Keratinocyte (primary cell): ENCODE results near the gene SLC36A2. TPM values are rescaled to one million over a fixed set of nuclear protein-coding genes. Genes with fewer than 3 reads are reported as not detected.

Source experiments
- DNase-seq: peaks from one replicate; pipeline ENCODE4 v3.0.0-alpha.2; 2011; ENCODE audit warnings: low read depth, missing footprints, low spot score
- FAIRE-seq: peaks from 2 replicates; lab custom pipeline; 2011; peaks lifted over from hg19 to GRCh38; lab: Jason Lieb, UNC
- H2AFZ ChIP-seq: 2 replicates; pipeline ENCODE4 v1.6.0; 2012; ENCODE audit warnings: low read length, control low read depth, inconsistent platforms; ENCODE audit not compliant: control insufficient read depth
- H3K27ac ChIP-seq: 2 replicates; pipeline ENCODE4 v1.5.1; 2011; ENCODE audit warnings: low read length; ENCODE audit not compliant: control insufficient read depth, insufficient read depth
- H3K27me3 ChIP-seq: 3 replicates; pipeline ENCODE4 v1.6.0; 2011; ENCODE audit warnings: low read length; ENCODE audit not compliant: control insufficient read depth, insufficient read depth; ENCODE audit errors: extremely low read depth
- H3K36me3 ChIP-seq, 2 experiments: 2 replicates in 1 of 2; 3 replicates in 1 of 2; pipeline ENCODE4 v1.5.1; 2011; ENCODE audit warnings: low read length in 2 of 2, mild to moderate bottlenecking in 1 of 2; ENCODE audit not compliant: control insufficient read depth in 2 of 2, insufficient read depth in 2 of 2; ENCODE audit errors: extremely low read depth in 1 of 2
- H3K4me1 ChIP-seq: 3 replicates; pipeline ENCODE4 v1.5.1; 2011; ENCODE audit warnings: low read length; ENCODE audit not compliant: control insufficient read depth, insufficient read depth; ENCODE audit errors: extremely low read depth
- H3K4me2 ChIP-seq: 3 replicates; pipeline ENCODE4 v1.6.0; 2011; ENCODE audit warnings: low read depth, low read length; ENCODE audit not compliant: control insufficient read depth, insufficient read depth; ENCODE audit errors: extremely low read depth
- H3K4me3 ChIP-seq, 3 experiments: fragments of 200-600 bp in 1 of 3; sonication (generic) in 1 of 3; 2 replicates in 2 of 3; 3 replicates in 1 of 3; pipeline ENCODE4 v1.5.1; 2011 to 2016; ENCODE audit warnings: low read length in 3 of 3, mild to moderate bottlenecking in 3 of 3, control low read depth in 2 of 3, inconsistent platforms in 1 of 3, low read depth in 1 of 3, mixed read lengths in 1 of 3, mixed run types in 1 of 3, moderate library complexity in 1 of 3; ENCODE audit not compliant: control insufficient read depth in 2 of 3, insufficient read depth in 2 of 3; ENCODE audit errors: extremely low read depth in 1 of 3
- H3K79me2 ChIP-seq: 2 replicates; pipeline ENCODE4 v1.6.0; 2012; ENCODE audit warnings: low read length; ENCODE audit not compliant: control insufficient read depth, insufficient read depth
- H3K9ac ChIP-seq: 3 replicates; pipeline ENCODE4 v1.6.0; 2011; ENCODE audit warnings: low read length; ENCODE audit not compliant: control insufficient read depth, insufficient read depth; ENCODE audit errors: extremely low read depth
- H3K9me1 ChIP-seq: 3 replicates; pipeline ENCODE4 v1.6.0; 2011; ENCODE audit warnings: low read length; ENCODE audit not compliant: control insufficient read depth, insufficient read depth; ENCODE audit errors: extremely low read depth
- H3K9me3 ChIP-seq: 2 replicates; pipeline ENCODE4 v1.5.1; 2012; ENCODE audit warnings: low read depth, low read length; ENCODE audit not compliant: control insufficient read depth
- H4K20me1 ChIP-seq: 3 replicates; pipeline ENCODE4 v1.6.0; 2011; ENCODE audit warnings: low read length; ENCODE audit not compliant: control insufficient read depth, insufficient read depth; ENCODE audit errors: extremely low read depth
- EZH2 ChIP-seq: IDR thresholded peaks from one replicate; pipeline ENCODE4 v1.6.1; 2012; ENCODE audit warnings: inconsistent platforms, mild to moderate bottlenecking, low read length, moderate library complexity
- dilution Hi-C: fragments of 300-500 bp; cut with MboI; formaldehyde crosslinking; loops from one replicate; pipeline ENCODE4 v1.7.0; 2020; ENCODE audit warnings: low sequenced_read_pairs; ENCODE audit not compliant: extremely low pct_ligation_motif_present
- polyA plus RNA-seq, 5 experiments: library from polyadenylated mRNA; depleted of rRNA in 3 of 5; stranded (reverse) in 3 of 5; stranded (forward) in 1 of 5; unstranded in 1 of 5; fragments of >200 nt; gene quantifications; 1 replicate in 1 of 5; 2 replicates in 3 of 5; 3 replicates in 1 of 5; pipeline versions ENCODE4 v1.2.1 to v1.2.3, GENCODE V29; 2011 to 2012; ENCODE audit warnings: missing spikeins in 2 of 5, low read depth in 1 of 5, low replicate concordance in 1 of 5
- TF ChIP-seq, protein P1 (sequence below), 3 experiments: IDR thresholded peaks in 1 of 3; conservative IDR thresholded peaks in 1 of 3; optimal IDR thresholded peaks in 1 of 3; 2 replicates in 2 of 3; 3 replicates in 1 of 3; pipeline versions ENCODE3 to v1.5.1; 2011; ENCODE audit warnings: low read length in 3 of 3, mild to moderate bottlenecking in 3 of 3, moderate library complexity in 2 of 3, control low read depth in 1 of 3, inconsistent platforms in 1 of 3; ENCODE audit not compliant: insufficient read depth in 2 of 3; ENCODE audit errors: extremely low read depth in 1 of 3

Gene SLC36A2
- polyA plus RNA-seq, 1 donor (not counting 4 experiments of a cell fraction or from before 2014, with no cell fraction given): not detected

GRCh38 chr5:151384106-151384505 is 36.7 kb upstream of the SLC36A2 start:
- no peaks in the 10 kb centered on the region for H3K27me3 ChIP-seq
- no peak overlapping the region for H3K9ac ChIP-seq
- no peaks in the 10 kb centered on the region for H4K20me1 ChIP-seq
- dilution Hi-C loops: no loop called here
- H3K9me3 ChIP-seq: no peaks in the 10 kb centered on the region
- H3K27ac ChIP-seq: no peak overlapping the region
- peak overlapping the region; percentile 11 for H3K4me2 ChIP-seq
- H3K36me3 ChIP-seq: no peaks in the 10 kb centered on the region
- no peaks in the 10 kb centered on the region for H3K9me1 ChIP-seq
- FAIRE-seq (peak; percentile 90), DNase-seq (no peak)
- TF ChIP-seq, protein P1, sequence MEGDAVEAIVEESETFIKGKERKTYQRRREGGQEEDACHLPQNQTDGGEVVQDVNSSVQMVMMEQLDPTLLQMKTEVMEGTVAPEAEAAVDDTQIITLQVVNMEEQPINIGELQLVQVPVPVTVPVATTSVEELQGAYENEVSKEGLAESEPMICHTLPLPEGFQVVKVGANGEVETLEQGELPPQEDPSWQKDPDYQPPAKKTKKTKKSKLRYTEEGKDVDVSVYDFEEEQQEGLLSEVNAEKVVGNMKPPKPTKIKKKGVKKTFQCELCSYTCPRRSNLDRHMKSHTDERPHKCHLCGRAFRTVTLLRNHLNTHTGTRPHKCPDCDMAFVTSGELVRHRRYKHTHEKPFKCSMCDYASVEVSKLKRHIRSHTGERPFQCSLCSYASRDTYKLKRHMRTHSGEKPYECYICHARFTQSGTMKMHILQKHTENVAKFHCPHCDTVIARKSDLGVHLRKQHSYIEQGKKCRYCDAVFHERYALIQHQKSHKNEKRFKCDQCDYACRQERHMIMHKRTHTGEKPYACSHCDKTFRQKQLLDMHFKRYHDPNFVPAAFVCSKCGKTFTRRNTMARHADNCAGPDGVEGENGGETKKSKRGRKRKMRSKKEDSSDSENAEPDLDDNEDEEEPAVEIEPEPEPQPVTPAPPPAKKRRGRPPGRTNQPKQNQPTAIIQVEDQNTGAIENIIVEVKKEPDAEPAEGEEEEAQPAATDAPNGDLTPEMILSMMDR (optimal IDR thresholded peaks at IDR 0.05 in 1 of 3, IDR thresholded peaks at IDR 0.05 in 1 of 3, conservative IDR thresholded peaks at IDR 0.05 in 1 of 3; ENCODE audit: extremely low read depth in 1 of 3, insufficient read depth in 2 of 3, low read length in 3 of 3): no peak
- no peak for TF ChIP-seq EZH2
- H3K4me1 ChIP-seq: peaks cover 7% of the 10 kb centered on the region
- no peak overlapping the region for H3K4me3 ChIP-seq
- H2AFZ ChIP-seq: peak overlapping the region; percentile 12
- H3K79me2 ChIP-seq: no peaks in the 10 kb centered on the region

- Histone ChIP-seq H3K4me2 (no peak overlapping the region), H3K9ac (no peak overlapping the region), H3K79me2 (no peaks in the 10 kb centered on the region), H3K36me3 (no peaks in the 10 kb centered on the region), H3K27me3 (no peaks in the 10 kb centered on the region), H4K20me1 (no peaks in the 10 kb centered on the region), H3K27ac (no peak overlapping the region), H3K9me1 (no peaks in the 10 kb centered on the region), H2AFZ (no peak overlapping the region), H3K9me3 (no peaks in the 10 kb centered on the region), H3K4me1 (peaks cover 7% of the 10 kb centered on the region), H3K4me3 (no peak overlapping the region)
- TF ChIP-seq EZH2: no peak
- TF ChIP-seq, protein P1 (optimal IDR thresholded peaks at IDR 0.05 in 1 of 3, IDR thresholded peaks at IDR 0.05 in 1 of 3, conservative IDR thresholded peaks at IDR 0.05 in 1 of 3; ENCODE audit: extremely low read depth in 1 of 3, insufficient read depth in 2 of 3, low read length in 3 of 3): no peak
- dilution Hi-C loops: no loop called here
- peak; percentile 41 for FAIRE-seq
- no peak for DNase-seq
Observed at GRCh38 chr5:151383011-151383410, 35.7 kb upstream of the SLC36A2 start.
